ENCODE data around the gene ZBTB7A.

Gene ZBTB7A

DNA sequence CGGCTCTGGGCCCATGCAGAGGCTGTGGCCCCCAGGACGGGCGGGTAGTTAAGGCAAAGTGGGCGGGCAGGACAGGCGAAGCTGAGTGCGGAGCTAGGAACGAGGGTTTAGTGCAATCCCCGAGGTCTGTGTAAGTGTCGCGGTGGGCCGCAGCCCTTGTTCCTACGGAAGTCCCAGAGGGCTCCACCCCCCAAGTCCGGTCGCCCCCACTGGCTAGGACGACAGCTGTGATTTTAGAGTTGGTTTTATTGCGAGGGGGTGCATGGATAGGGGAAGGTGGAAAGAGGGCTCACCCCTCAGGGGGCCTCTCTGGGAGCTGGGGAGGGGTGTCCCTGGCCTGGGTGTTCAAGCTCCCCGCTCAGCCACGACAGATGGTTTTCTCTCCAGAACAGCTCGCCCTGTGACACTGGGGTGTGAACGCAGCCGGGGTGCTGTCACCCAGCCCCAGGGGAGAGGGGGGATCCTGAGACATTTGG, 21.7 kb downstream of the ZBTB7A start:
- TF ChIP-seq, protein P1, sequence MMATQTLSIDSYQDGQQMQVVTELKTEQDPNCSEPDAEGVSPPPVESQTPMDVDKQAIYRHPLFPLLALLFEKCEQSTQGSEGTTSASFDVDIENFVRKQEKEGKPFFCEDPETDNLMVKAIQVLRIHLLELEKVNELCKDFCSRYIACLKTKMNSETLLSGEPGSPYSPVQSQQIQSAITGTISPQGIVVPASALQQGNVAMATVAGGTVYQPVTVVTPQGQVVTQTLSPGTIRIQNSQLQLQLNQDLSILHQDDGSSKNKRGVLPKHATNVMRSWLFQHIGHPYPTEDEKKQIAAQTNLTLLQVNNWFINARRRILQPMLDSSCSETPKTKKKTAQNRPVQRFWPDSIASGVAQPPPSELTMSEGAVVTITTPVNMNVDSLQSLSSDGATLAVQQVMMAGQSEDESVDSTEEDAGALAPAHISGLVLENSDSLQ (IDR thresholded peaks at IDR 0.05): no peak
- TF ChIP-seq CTBP1 (IDR thresholded peaks at IDR 0.05; ENCODE audit: borderline replicate concordance) (no peak), ELF4 (IDR thresholded peaks at IDR 0.05) (no peak), SP1 (IDR thresholded peaks at IDR 0.05) (no peak), L3MBTL2 (conservative IDR thresholded peaks at IDR 0.05) (no peak), BHLHE40 (IDR thresholded peaks at IDR 0.05; ENCODE audit: borderline replicate concordance) (no peak), ARNT (IDR thresholded peaks at IDR 0.05) (no peak), FOXM1 (IDR thresholded peaks at IDR 0.05; ENCODE audit: borderline replicate concordance) (no peak), TARDBP (IDR thresholded peaks at IDR 0.05) (no peak), LEF1 (IDR thresholded peaks at IDR 0.05; ENCODE audit: borderline replicate concordance) (no peak), HDGF (IDR thresholded peaks at IDR 0.05; ENCODE audit: borderline replicate concordance) (no peak), FOXA1 (IDR thresholded peaks at IDR 0.05) (no peak), ZNF384 (IDR thresholded peaks at IDR 0.05) (no peak), FOXK2 (IDR thresholded peaks at IDR 0.05) (no peak), SUZ12 (IDR thresholded peaks at IDR 0.05) (no peak), NFRKB (IDR thresholded peaks at IDR 0.05) (no peak)
- no peak for DNase-seq (ENCODE audit: extremely low spot score)
- CTCF ChIA-PET: interaction anchor here (0.6 kb wide), 1 partner anchor 59 kb away, joined by 3 read pairs; no protein-coding TSS in a partner anchor
- POLR2A ChIA-PET: no interaction called here

DNA sequence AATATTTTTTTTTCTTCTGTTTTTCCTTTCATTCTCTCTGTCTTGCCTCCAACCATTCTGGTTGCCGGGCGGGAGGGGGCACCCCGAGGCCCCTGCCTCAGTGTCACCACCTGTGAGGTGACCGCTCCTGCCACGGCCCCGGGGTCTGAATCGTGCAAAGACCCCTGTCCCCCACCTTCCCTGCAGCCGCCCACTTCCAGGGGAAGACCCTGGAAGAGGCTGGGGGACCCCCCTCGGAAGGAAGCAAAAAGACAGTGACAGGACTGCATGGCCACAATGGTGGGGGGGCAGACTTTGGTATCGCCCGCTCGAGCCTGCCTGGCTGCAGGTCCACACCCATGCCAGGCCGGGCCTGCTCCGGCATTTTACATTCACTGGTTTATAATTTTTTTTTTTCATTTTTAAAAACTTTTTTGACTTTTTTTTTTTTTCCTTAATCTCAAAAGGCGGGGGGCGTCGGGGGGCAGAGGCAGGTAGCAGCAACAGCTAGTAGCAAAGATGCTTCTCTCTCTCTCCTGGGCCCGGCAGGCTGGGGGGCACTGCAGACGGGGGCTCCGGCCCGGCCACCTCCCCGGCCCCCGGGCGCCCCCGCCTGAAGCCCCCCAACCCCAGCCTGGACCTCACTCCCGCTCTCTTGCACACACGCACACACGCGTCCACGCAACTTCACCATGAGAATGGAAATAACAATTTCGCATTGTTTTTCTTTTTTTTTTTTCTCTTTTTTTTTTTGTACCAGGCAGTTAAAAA, 22.6 kb downstream of the ZBTB7A start:
- ChIA-PET CTCF (interaction anchor here (0.6 to 0.7 kb wide), 3 partner anchors 13 to 58 kb away, joined by 3 to 8 read pairs (median 4); no protein-coding TSS in a partner anchor), POLR2A (no interaction called here)
- no peak for DNase-seq (ENCODE audit: extremely low spot score)
- TF ChIP-seq, protein P1 (IDR thresholded peaks at IDR 0.05): no peak
- TF ChIP-seq HDGF (IDR thresholded peaks at IDR 0.05; ENCODE audit: borderline replicate concordance) (no peak), TARDBP (IDR thresholded peaks at IDR 0.05) (no peak), ARNT (IDR thresholded peaks at IDR 0.05) (no peak), FOXM1 (IDR thresholded peaks at IDR 0.05; ENCODE audit: borderline replicate concordance) (no peak), BHLHE40 (IDR thresholded peaks at IDR 0.05; ENCODE audit: borderline replicate concordance) (no peak), ELF4 (IDR thresholded peaks at IDR 0.05) (no peak), NFRKB (IDR thresholded peaks at IDR 0.05) (no peak), L3MBTL2 (conservative IDR thresholded peaks at IDR 0.05) (no peak), FOXA1 (IDR thresholded peaks at IDR 0.05) (no peak), ZNF384 (IDR thresholded peaks at IDR 0.05) (no peak), SUZ12 (IDR thresholded peaks at IDR 0.05) (no peak), LEF1 (IDR thresholded peaks at IDR 0.05; ENCODE audit: borderline replicate concordance) (no peak)

DNA sequence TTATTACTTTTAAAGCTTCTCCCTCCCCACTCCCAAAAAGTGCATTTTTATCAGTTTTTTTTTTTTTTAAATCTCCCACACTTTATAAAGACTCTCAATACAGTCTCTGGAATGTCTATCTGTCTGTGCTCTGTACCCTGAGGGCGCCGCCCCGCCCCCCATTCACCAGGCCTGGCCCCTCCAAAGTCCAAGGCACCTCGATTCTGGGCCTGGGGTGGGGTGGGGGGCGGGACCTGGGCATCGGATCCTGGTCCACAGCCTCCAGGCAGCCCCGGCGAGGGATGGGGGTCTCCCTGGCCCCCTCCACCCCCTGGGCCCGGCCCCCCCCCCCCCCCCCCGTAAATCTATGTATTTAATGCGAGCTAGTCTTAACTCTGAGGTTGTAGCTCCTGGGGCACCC, 23.3 kb downstream of the ZBTB7A start:
- DNase-seq (ENCODE audit: extremely low spot score): no peak
- TF ChIP-seq ARNT (IDR thresholded peaks at IDR 0.05): no peak
- no peak for TF ChIP-seq NFRKB (IDR thresholded peaks at IDR 0.05)
- TF ChIP-seq ZNF384 (IDR thresholded peaks at IDR 0.05): no peak
- no peak for TF ChIP-seq HDGF (IDR thresholded peaks at IDR 0.05; ENCODE audit: borderline replicate concordance)
- TF ChIP-seq TARDBP (IDR thresholded peaks at IDR 0.05): no peak
- TF ChIP-seq SUZ12 (IDR thresholded peaks at IDR 0.05): no peak
- TF ChIP-seq FOXA1 (IDR thresholded peaks at IDR 0.05): no peak
- TF ChIP-seq FOXK2 (IDR thresholded peaks at IDR 0.05): no peak
- no peak for TF ChIP-seq SP1 (IDR thresholded peaks at IDR 0.05)
- no peak for TF ChIP-seq FOXM1 (IDR thresholded peaks at IDR 0.05; ENCODE audit: borderline replicate concordance)
- TF ChIP-seq CTBP1 (IDR thresholded peaks at IDR 0.05; ENCODE audit: borderline replicate concordance): no peak
- TF ChIP-seq BHLHE40 (IDR thresholded peaks at IDR 0.05; ENCODE audit: borderline replicate concordance): no peak
- no peak for TF ChIP-seq LEF1 (IDR thresholded peaks at IDR 0.05; ENCODE audit: borderline replicate concordance)
- no peak for TF ChIP-seq L3MBTL2 (conservative IDR thresholded peaks at IDR 0.05)
- TF ChIP-seq ELF4 (IDR thresholded peaks at IDR 0.05): no peak
- ChIA-PET POLR2A (no interaction called here), CTCF (no interaction called here)

DNA sequence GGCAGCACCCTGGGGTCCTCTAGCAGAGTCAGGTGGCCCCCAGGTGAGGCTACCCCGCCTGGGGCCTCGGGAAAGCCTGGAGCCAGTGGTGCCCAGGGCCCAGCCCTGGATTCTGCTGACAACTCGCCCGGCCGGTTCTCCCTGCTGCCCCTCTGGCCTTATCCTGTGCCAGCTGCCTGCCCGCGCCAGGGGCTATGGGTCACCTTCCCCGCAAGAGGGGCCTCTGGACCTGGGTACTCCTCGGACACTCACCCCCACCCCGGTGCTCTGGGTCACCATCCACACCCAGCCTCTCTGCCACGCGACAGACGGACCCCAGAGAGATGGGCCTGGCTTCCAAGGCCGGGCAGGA, 24.0 kb downstream of the ZBTB7A start:
- CTCF ChIA-PET: no interaction called here
- no peak for TF ChIP-seq FOXM1 (IDR thresholded peaks at IDR 0.05; ENCODE audit: borderline replicate concordance)
- DNase-seq (ENCODE audit: extremely low spot score): no peak
- POLR2A ChIA-PET: no interaction called here

DNA sequence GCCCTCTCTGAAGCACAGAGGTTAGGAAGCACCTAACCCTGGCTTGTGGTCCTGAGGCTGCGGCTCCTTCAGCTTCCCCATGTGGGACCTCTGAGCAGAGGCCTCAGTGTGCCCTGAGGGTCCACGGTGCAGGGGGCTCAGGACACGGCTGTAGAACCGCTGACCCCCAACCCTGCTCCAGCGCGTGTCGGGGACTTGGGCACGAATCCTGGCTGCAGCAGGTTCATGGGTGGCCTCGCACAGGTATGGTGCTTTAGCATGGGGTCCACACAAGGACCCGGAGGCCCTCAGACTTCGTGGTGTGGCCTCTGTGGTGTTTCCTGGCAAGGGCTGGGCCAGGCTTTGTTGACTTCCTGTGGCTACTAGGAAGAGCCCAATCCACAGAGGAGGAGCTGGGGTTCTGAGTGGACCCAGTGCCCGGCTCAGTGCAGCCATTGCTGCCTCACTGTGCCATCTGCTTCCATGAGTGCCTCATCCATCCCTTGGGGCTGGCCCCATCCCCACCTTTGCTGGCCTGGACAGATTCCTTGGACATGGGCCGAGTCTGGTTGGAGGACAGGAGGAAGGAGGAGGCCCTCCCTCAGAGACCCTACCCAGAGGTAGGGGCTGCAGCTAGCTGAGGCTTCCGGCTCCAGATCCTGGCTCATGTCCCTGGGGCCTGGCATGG, 24.5 kb downstream of the ZBTB7A start:
- TF ChIP-seq BHLHE40 (IDR thresholded peaks at IDR 0.05; ENCODE audit: borderline replicate concordance) (no peak), CTBP1 (IDR thresholded peaks at IDR 0.05; ENCODE audit: borderline replicate concordance) (no peak), ELF4 (IDR thresholded peaks at IDR 0.05) (no peak), FOXK2 (IDR thresholded peaks at IDR 0.05) (no peak), SP1 (IDR thresholded peaks at IDR 0.05) (no peak), FOXM1 (IDR thresholded peaks at IDR 0.05; ENCODE audit: borderline replicate concordance) (no peak), SUZ12 (IDR thresholded peaks at IDR 0.05) (no peak), NFRKB (IDR thresholded peaks at IDR 0.05) (no peak), FOXA1 (IDR thresholded peaks at IDR 0.05) (no peak), HDGF (IDR thresholded peaks at IDR 0.05; ENCODE audit: borderline replicate concordance) (no peak), L3MBTL2 (conservative IDR thresholded peaks at IDR 0.05) (no peak)
- TF ChIP-seq, protein P1 (IDR thresholded peaks at IDR 0.05): no peak
- POLR2A ChIA-PET: no interaction called here
- CTCF ChIA-PET: no interaction called here
- no peak for DNase-seq (ENCODE audit: extremely low spot score)

Data from HEK293T (cell line).